Ishikawa (cell line): ENCODE data around the gene VMAC.

Experiments used
- CEBPB ChIP-seq: IDR thresholded peaks from 2 replicates; pipeline ENCODE4 v1.6.1; 2012
- CREB1 ChIP-seq: IDR thresholded peaks from 2 replicates; pipeline ENCODE4 v1.6.1; 2012; ENCODE audit warnings: low read depth
- EGR1 ChIP-seq: IDR thresholded peaks from 2 replicates; pipeline ENCODE4 v1.6.1; 2012
- EP300 ChIP-seq: IDR thresholded peaks from 2 replicates; pipeline ENCODE4 v1.6.1; 2012; ENCODE audit warnings: borderline replicate concordance
- FOXM1 ChIP-seq: IDR thresholded peaks from 2 replicates; pipeline ENCODE4 v1.6.1; 2012; ENCODE audit warnings: low read depth, borderline replicate concordance
- MAX ChIP-seq: IDR thresholded peaks from 2 replicates; pipeline ENCODE4 v1.6.1; 2012
- NFIC ChIP-seq: IDR thresholded peaks from 2 replicates; pipeline ENCODE4 v1.6.1; 2012
- RAD21 ChIP-seq: IDR thresholded peaks from 2 replicates; pipeline ENCODE4 v1.6.1; 2012; ENCODE audit warnings: low read depth
- REST ChIP-seq: IDR thresholded peaks from 2 replicates; pipeline ENCODE4 v1.6.1; 2012; ENCODE audit warnings: low read depth, mild to moderate bottlenecking
- TAF1 ChIP-seq: IDR thresholded peaks from 2 replicates; pipeline ENCODE4 v1.6.1; 2012; ENCODE audit warnings: low read depth, mild to moderate bottlenecking
- TCF12 ChIP-seq: IDR thresholded peaks from 2 replicates; pipeline ENCODE4 v1.6.1; 2012; ENCODE audit warnings: low read depth
- TEAD4 ChIP-seq: IDR thresholded peaks from 2 replicates; pipeline ENCODE4 v1.6.1; 2012
- USF1 ChIP-seq: IDR thresholded peaks from 2 replicates; pipeline ENCODE4 v1.6.1; 2012
- YY1 ChIP-seq: IDR thresholded peaks from 2 replicates; pipeline ENCODE4 v1.6.1; 2012; ENCODE audit warnings: low read depth
- ZBTB7A ChIP-seq: IDR thresholded peaks from 2 replicates; pipeline ENCODE4 v1.6.1; 2012; ENCODE audit warnings: low read depth

Gene VMAC

GRCh38 chr19:5890099-5890498 is 14.6 kb upstream of the VMAC start:
- TF ChIP-seq CREB1: no peak
- TF ChIP-seq CEBPB: no peak
- no peak for TF ChIP-seq TAF1
- no peak for TF ChIP-seq MAX
- TF ChIP-seq TEAD4: no peak
- no peak for TF ChIP-seq NFIC
- TF ChIP-seq REST: no peak
- no peak for TF ChIP-seq RAD21

GRCh38 chr19:5891572-5891937 is 13.1 kb upstream of the VMAC start:
- no peak for TF ChIP-seq RAD21
- TF ChIP-seq YY1: no peak
- no peak for TF ChIP-seq CREB1
- no peak for TF ChIP-seq NFIC
- TF ChIP-seq EGR1: no peak
- no peak for TF ChIP-seq FOXM1
- no peak for TF ChIP-seq CEBPB
- no peak for TF ChIP-seq ZBTB7A
- TF ChIP-seq TAF1: no peak
- TF ChIP-seq USF1: no peak
- no peak for TF ChIP-seq TCF12
- TF ChIP-seq EP300: no peak
- TF ChIP-seq MAX: no peak
- TF ChIP-seq TEAD4: no peak
- TF ChIP-seq REST: no peak

GRCh38 chr19:5891938-5892771 is 12.5 kb upstream of the VMAC start:
- no peak for TF ChIP-seq TCF12
- no peak for TF ChIP-seq REST
- TF ChIP-seq NFIC: peak; percentile 28; the same call in 1 of the 2 replicates
- no peak for TF ChIP-seq TEAD4
- TF ChIP-seq FOXM1: no peak
- TF ChIP-seq ZBTB7A: no peak
- no peak for TF ChIP-seq CREB1
- TF ChIP-seq CEBPB: no peak
- TF ChIP-seq USF1: no peak
- peak; percentile 41; the same call in 1 of the 2 replicates for TF ChIP-seq RAD21
- TF ChIP-seq YY1: no peak
- TF ChIP-seq EGR1: no peak
- TF ChIP-seq EP300: no peak
- no peak for TF ChIP-seq TAF1
- no peak for TF ChIP-seq MAX

- TF ChIP-seq ZBTB7A (no peak), TAF1 (no peak), USF1 (no peak), EP300 (no peak), CREB1 (no peak), REST (no peak), CEBPB (no peak), MAX (no peak; the same call in none of the 2 replicates), NFIC (no peak), RAD21 (no peak), EGR1 (no peak), YY1 (no peak)
Measured at GRCh38 chr19:5892772-5893275, 11.8 kb upstream of the VMAC start.
